HG03558 (cell line): Measurements from ENCODE around the gene SMIM43.

Source experiments
- ATAC-seq: cut with Tn5 transposase; IDR thresholded peaks from one replicate; pipeline ENCODE4 v1.9.1; 2021; ENCODE audit warnings: moderate number of reproducible peaks; ENCODE audit not compliant: unreplicated experiment; ENCODE audit errors: extremely low read depth

Gene SMIM43

GRCh38 chr4:121764702-121765367 lies at the start of gene SMIM43:
TSS of gene SMIM43 (minus strand) at chr4:121765164. CDS start at chr4:121765105, 59 bp downstream.
- no peak for ATAC-seq

GRCh38 chr4:121814756-121815155 lies 49.8 kb upstream of the SMIM43 start:
- no peak for ATAC-seq

DNA sequence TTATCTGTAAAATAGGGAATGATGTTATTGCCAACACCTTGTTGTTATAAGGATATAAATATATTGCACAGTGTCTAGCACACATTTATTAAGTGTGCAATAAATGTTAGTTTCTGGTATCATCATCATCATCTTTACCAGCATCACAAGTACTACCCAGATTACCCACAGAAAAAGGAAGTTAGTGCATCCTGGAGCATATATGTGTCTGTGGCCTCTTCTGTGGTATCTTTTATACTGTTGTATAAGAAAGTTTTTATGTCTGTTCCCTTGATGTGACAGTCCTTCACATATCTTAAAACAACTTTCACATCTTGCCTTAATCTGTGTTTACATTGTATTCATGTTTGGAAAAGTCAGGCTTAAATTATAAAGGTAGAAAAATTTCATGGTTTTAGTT lies 46.2 kb upstream of the SMIM43 start:
- ATAC-seq = no peak

DNA sequence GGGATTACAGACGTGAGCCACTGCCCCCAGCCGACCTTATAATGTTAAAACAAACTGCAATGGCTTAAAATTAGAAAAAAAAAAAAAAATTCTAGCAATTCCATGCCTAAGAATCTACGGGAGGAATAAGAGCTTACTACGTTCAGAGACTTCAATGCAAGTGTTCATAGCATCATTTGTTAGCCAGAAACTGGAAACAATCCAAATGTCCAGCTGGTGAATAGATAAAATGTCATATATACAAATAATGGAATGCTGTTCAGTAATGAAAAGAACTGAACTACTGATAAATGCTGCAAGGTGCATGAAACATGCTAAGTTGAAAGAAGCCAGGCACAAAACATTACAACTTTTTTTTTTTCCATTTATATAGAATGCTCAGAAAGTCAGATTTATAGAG lies 41.4 kb upstream of the SMIM43 start:
- no peak for ATAC-seq

GRCh38 chr4:121801715-121802075 lies 36.7 kb upstream of the SMIM43 start:
- ATAC-seq = peak; percentile 1

GRCh38 chr4:121800961-121801714 lies 36.2 kb upstream of the SMIM43 start, which contains the start of gene EXOSC9:
TSS of gene EXOSC9 (plus strand) at chr4:121801323. CDS start at chr4:121801425, 102 bp downstream.
- peak; percentile 45 for ATAC-seq

DNA sequence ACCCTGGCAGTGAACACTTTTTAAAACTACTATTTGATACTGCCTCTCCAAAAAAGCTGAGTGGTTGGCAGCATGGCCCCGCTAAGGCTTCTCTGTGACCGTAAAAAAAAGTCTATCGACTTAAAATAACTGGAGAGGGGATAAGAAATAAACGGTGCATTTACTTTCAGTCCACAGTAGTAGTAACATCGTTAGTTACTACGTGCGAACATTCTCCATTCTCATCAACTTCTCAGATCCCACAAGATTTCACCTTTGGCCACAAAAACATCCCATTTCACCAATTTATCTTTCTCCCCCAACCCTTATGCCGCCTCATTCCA lies 35.6 kb upstream of the SMIM43 start:
- ATAC-seq = peak; percentile 8

GRCh38 chr4:121799867-121800501 lies 35.0 kb upstream of the SMIM43 start:
- ATAC-seq = no peak

DNA sequence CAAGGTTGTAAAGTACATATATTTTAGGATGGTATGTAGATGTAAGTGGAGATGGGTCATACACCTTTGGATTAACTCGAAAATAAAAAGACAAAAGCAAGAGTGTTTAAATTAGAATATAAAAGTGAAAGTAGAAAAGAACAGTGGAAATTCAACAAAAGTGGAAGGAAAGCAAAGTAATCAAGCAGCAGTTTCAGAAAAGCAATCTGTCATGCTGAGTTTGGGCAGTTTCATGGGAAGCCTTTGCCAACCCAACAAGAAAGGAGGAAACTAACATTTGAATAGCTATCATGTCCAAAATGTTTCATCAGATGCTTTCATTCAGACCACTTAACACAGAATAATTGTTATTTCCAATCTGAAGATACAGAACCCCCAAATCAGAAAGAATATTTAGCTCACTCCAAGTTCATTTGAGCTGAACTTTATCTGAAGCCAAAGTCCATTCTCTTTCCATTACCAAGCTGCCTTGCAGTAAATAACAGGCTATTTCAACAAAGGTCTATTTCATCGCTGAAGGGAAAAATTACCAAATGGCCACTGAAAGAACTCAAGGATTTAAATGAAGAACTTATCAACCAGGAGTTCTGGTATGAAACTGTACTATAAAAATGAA lies 34.4 kb upstream of the SMIM43 start:
- no peak for ATAC-seq

- no peak for ATAC-seq
Measured at GRCh38 chr4:121796283-121796682, 31.3 kb upstream of the SMIM43 start.

- no peak for ATAC-seq
Measured at GRCh38 chr4:121794505-121795188, 29.7 kb upstream of the SMIM43 start.

DNA sequence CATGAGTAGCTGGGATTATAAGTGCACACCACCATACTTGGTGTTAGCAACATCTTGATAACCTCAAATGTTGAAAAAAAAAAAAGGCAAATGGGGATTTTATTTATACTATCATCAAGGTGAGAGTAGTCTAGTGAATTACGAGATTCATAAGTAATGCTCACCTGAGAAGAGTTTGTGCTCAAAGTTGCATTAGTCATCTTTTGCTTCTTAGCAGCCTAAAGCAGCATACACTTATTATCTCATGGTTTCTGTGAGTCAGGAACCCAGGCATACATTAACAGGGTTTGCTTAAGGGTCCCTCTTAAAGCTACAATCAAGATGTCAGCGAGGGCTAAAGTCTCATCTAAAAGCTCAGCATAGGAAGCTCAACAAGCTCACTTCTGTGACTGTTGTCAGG lies 28.0 kb upstream of the SMIM43 start:
- ATAC-seq = no peak

DNA sequence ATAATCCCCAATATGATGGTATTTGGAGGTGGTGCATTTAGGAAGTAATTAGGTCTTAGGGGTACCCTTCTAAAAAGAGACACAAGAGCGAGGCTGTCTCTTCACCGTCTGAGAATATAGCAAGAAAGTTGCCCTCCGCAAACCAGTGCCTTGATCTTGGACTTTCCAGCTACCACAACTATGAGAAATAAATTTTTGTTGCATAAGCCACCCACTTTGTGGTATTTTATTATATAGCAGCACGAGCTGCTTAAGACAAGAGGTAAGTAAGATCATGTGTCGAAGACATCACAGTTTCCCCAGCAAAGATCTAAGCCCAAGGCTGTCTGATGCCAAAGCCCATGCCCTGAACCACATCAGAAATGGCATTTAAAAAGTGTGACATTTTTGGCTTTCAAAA lies 26.5 kb upstream of the SMIM43 start:
- no peak for ATAC-seq

- no peak for ATAC-seq
Measured at GRCh38 chr4:121790976-121791375, 26.0 kb upstream of the SMIM43 start.

GRCh38 chr4:121789960-121790829 lies 25.2 kb upstream of the SMIM43 start:
- ATAC-seq = no peak

DNA sequence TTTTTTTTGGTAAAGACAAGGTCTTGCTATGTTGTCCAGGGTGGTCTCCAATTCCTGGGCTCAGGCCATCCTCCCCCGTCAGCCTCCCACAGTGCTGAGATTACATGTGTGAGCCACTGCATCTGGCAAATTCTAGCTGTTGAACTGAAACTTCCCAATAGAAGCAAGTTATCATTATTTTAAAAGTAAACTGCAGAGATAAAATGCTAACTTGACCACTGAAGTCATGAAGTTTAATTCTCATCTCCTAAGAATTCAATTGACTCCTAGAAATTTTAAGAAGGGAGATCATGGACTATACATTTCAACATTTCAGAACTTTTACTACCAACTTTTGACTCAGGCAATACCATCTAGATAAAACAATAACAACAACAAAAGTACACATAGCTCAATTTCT lies 24.5 kb upstream of the SMIM43 start:
- no peak for ATAC-seq

GRCh38 chr4:121788896-121789295 lies 23.9 kb upstream of the SMIM43 start:
- ATAC-seq = peak; percentile 94

GRCh38 chr4:121786221-121786620 lies 21.3 kb upstream of the SMIM43 start:
- no peak for ATAC-seq

DNA sequence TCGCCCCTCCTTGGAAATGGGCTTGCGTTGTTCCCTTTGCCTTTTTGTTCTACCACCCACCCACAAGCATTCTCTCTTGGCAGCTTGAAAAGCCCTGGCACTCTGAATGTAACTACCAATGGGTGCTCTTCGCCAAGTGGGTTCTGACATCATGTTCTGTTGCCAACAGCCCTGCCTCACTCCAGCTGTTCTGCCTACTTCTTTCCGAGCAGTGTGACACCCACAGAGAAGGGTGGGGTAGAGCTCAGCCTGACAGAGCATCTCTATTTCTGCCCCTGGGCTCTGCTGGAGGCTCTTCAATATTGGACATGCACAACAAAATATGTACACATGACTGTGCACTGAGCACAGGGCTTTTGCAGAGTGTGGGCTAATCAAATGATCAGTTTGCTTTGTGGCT lies 20.5 kb upstream of the SMIM43 start:
- ATAC-seq = no peak

GRCh38 chr4:121784975-121785374 lies 20.0 kb upstream of the SMIM43 start:
- ATAC-seq = no peak
